Adrenal gland (tissue), 12 donors: ENCODE measurements around the gene RNF130. TPM values are rescaled to one million over a fixed set of nuclear protein-coding genes. Genes with fewer than 3 reads are reported as not detected.

ENCODE experiments used
- DNase-seq, 7 donors: peaks; one replicate each; pipeline ENCODE4 v3.0.0-alpha.2; 2019 to 2020
- H3K27ac ChIP-seq, 5 donors: fragments of 200-600 bp; sonication (generic) in 4 of 5; 1 replicate in 3 of 5; 2 replicates in 2 of 5; pipeline versions ENCODE4 v1.5.1 to v1.8.0; 2016 to 2020; ENCODE audit warnings: mild to moderate bottlenecking in 1 of 5
- H3K27me3 ChIP-seq: fragments of 200-600 bp; 2 replicates; pipeline ENCODE4 v1.8.0; 2021
- H3K36me3 ChIP-seq, 2 donors: fragments of 200-600 bp; replicated peaks in 1 of 2; 1 replicate in 1 of 2; 2 replicates in 1 of 2; pipeline versions ENCODE4 v1.5.1 to v1.8.0; 2018 to 2022
- H3K4me1 ChIP-seq, 2 donors: fragments of 200-600 bp; replicated peaks in 1 of 2; 1 replicate in 1 of 2; 2 replicates in 1 of 2; pipeline versions ENCODE4 v1.5.1 to v1.8.0; 2018 to 2021
- H3K4me3 ChIP-seq, 4 donors: fragments of 200-600 bp; sonication (generic) in 3 of 4; one replicate each; pipeline ENCODE4 v1.5.1; 2016 to 2018
- H3K9me3 ChIP-seq, 3 donors: fragments of 200-600 bp; sonication (generic) in 1 of 3; replicated peaks in 1 of 3; 1 replicate in 2 of 3; 2 replicates in 1 of 3; pipeline versions ENCODE4 v1.5.1 to v1.8.0; 2016 to 2021
- POLR2A ChIP-seq, 2 donors: fragments of 450-650 bp; IDR thresholded peaks; one replicate each; pipeline ENCODE4 v1.6.1; 2017; ENCODE audit warnings: antibody characterized with exemption in 2 of 2, mild to moderate bottlenecking in 2 of 2, moderate library complexity in 1 of 2
- WGBS, 4 donors: extraction: QIAGEN DNeasy Blood & Tissue Kit in 2 of 4; methylation state at CpG; one replicate each; pipeline versions ENCODE4 v1.1.5 to v1.1.7; 2013 to 2017; 5-methylcytosine and 5-hydroxymethylcytosine counted together
- intact Hi-C, 2 donors: fragments of 100-400 bp; cut with DNase I; formaldehyde crosslinking; loops; one replicate each; pipeline versions ENCODE4 v1.14.1 to v1.15.0; 2022 to 2023
- polyA plus RNA-seq, 3 donors: library from polyadenylated mRNA; stranded (reverse); fragments of 200-250 nt in 2 of 3; fragments of 350-450 nt in 1 of 3; fragmentation: Illumina TruSeq in 1 of 3; extraction: RNeasy Lipid Tissue Mini Kit (QIAGEN cat#74804) in 1 of 3; gene quantifications; one replicate each; pipeline ENCODE4 v1.2.3, GENCODE V29; 2013 to 2014
- total RNA-seq, 9 donors: library from RNA; depleted of rRNA in 4 of 9; stranded (reverse); fragments of >200 nt in 4 of 9; fragments of 120-200 nt in 1 of 9; fragmentation: NEBNext Ultra II Directional in 1 of 9; extraction: Animal tissue kit (Norgen Biotek cat#: 25700) in 1 of 9; gene quantifications; one replicate each; pipeline versions ENCODE4 v1.1.0 to v1.2.4, GENCODE V29; 2013 to 2023
- TF ChIP-seq, protein P1 (sequence below), 6 experiments: fragments of 450-650 bp in 4 of 6; fragments of 200-600 bp in 2 of 6; sonication (generic) in 1 of 6; IDR thresholded peaks; 1 replicate in 5 of 6; 2 replicates in 1 of 6; pipeline versions ENCODE4 v1.5.1 to v1.8.0; 2016 to 2021; ENCODE audit warnings: antibody characterized with exemption in 6 of 6, mild to moderate bottlenecking in 2 of 6, moderate library complexity in 1 of 6
- donor health status: healthy with polysubstance abuse.
- donor health status: Bipolar disorder and iron deficiency.
- donor health status: DM: yes; HTN: yes; CAD: no.
- donor health status: DM: no; HTN: no; CAD: no.
- donor health status: DM: no; HTN: no; CAD: no.
- donor health status: DM: yes; HTN: yes; CAD: no.

Gene RNF130
- total and polyA plus RNA-seq, 12 donors: 36.8 to 138 (median 75.1) TPM

DNA sequence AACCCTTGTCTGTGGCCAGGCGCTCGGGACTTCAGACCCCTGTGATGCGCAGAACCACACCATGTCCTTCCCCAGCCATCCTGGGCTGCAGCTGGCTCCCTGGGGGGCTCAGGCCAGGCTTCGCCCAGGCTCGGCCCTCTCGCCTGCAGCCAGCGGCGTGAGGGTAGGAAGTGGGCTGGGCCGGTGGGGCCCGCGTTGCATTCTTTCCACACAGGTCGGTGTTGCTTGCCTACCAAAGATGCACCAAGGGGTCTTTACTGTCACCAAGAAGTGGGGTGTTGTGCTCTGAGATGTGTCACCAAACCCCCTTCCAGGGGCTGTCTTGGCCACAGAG is 48.3 kb upstream of the RNF130 start:
- H3K36me3 ChIP-seq: no peaks in the 10 kb centered on the region
- H3K4me3 ChIP-seq: no peak overlapping the region
- peak in 1 of 7 donors; percentile 2 for DNase-seq
- no peaks in the 10 kb centered on the region for H3K27me3 ChIP-seq
- H3K27ac ChIP-seq: no peak overlapping the region
- 85 to 92% (median 88%) methylated on average over 8 to 12 of the region's 12 CpGs for WGBS, 4 donors
- no peak for TF ChIP-seq POLR2A (IDR thresholded peaks at IDR 0.05)
- TF ChIP-seq, protein P1, sequence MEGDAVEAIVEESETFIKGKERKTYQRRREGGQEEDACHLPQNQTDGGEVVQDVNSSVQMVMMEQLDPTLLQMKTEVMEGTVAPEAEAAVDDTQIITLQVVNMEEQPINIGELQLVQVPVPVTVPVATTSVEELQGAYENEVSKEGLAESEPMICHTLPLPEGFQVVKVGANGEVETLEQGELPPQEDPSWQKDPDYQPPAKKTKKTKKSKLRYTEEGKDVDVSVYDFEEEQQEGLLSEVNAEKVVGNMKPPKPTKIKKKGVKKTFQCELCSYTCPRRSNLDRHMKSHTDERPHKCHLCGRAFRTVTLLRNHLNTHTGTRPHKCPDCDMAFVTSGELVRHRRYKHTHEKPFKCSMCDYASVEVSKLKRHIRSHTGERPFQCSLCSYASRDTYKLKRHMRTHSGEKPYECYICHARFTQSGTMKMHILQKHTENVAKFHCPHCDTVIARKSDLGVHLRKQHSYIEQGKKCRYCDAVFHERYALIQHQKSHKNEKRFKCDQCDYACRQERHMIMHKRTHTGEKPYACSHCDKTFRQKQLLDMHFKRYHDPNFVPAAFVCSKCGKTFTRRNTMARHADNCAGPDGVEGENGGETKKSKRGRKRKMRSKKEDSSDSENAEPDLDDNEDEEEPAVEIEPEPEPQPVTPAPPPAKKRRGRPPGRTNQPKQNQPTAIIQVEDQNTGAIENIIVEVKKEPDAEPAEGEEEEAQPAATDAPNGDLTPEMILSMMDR (IDR thresholded peaks at IDR 0.05): no peak
- H3K4me1 ChIP-seq: no peaks in the 10 kb centered on the region
- no peaks in the 10 kb centered on the region for H3K9me3 ChIP-seq
- intact Hi-C loops: no loop called here

DNA sequence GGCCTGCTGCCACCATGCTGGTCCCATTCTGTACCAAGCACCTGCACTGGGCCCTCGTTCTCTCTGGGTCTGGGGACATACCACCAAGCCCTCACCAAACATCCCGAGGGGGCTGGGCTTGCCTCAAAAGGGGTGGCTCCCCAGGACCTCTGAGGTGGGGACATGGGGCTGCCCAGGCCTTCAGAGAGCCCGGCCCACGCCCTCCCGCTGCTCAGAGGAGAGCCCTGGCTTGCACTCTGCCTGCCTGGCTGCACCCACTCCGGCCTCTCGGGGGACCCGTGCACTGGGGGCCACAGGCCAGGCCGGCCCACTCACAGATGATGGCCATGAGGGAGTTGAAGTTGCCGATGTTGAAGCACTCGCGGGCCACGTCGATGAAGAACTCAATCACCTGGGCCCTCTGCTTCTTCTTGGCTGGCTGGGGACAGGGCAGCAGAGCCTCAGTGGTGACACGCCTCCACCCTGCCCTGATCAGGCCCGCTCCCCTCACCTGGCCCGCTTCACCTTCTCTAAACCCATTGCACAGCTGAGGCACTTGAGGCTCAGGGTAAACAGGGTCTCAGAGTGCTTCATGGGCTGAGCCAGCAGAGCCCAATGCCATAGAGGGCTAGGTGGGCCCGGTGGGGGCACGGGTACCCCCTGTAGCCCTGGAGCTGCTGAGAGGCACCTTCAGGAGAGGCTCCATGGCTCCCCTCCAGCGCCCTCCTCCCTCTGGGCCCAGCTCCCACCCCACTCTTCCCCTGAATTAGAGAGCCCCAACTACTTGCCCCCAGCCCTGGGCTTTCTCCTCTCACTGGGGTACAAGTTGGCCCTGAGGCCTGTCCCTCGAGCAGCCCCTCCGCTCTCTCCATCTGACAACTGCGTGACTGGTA is 47.7 kb upstream of the RNF130 start:
- H3K4me3 ChIP-seq: no peak overlapping the region
- WGBS, 4 donors: 87 to 97% (median 95%) methylated on average over 4 to 23 of the region's 23 CpGs
- intact Hi-C loops: no loop called here
- H3K27ac ChIP-seq: no peak overlapping the region
- no peaks in the 10 kb centered on the region for H3K9me3 ChIP-seq
- DNase-seq: peak in 1 of 7 donors; percentile 9
- H3K27me3 ChIP-seq: no peaks in the 10 kb centered on the region
- no peaks in the 10 kb centered on the region for H3K36me3 ChIP-seq
- no peak for TF ChIP-seq POLR2A (IDR thresholded peaks at IDR 0.05)
- TF ChIP-seq, protein P1 (IDR thresholded peaks at IDR 0.05): no peak
- no peaks in the 10 kb centered on the region for H3K4me1 ChIP-seq

DNA sequence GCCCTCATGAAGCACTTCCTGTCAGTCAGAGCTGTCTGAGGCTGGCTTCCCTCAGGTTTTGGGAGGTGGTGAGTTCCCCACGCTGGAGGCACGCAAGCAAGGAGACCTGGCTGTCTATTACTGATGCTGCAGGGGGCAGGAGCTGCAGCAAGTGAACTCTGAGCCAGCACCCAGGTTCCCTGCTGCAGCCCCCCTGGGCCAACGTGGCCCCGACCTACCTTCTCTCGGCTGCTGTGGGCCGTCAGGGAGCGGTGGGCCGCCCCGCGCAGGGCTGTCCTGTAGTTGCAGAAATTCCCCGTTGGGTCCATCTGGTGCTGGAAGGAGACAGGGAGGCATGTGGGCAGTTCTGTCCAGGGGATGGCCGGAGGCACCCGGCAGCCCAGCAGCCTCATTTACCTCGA is 46.8 kb upstream of the RNF130 start:
- intact Hi-C loops: no loop called here
- no peaks in the 10 kb centered on the region for H3K4me1 ChIP-seq
- H3K27ac ChIP-seq: no peak overlapping the region
- H3K4me3 ChIP-seq: no peak overlapping the region
- H3K27me3 ChIP-seq: no peaks in the 10 kb centered on the region
- TF ChIP-seq, protein P1 (IDR thresholded peaks at IDR 0.05): no peak
- no peak for TF ChIP-seq POLR2A (IDR thresholded peaks at IDR 0.05)
- H3K9me3 ChIP-seq: no peaks in the 10 kb centered on the region
- no peaks in the 10 kb centered on the region for H3K36me3 ChIP-seq
- WGBS, 4 donors: 84 to 94% (median 89%) methylated on average over 6 to 14 of the region's 14 CpGs
- no peak for DNase-seq

DNA sequence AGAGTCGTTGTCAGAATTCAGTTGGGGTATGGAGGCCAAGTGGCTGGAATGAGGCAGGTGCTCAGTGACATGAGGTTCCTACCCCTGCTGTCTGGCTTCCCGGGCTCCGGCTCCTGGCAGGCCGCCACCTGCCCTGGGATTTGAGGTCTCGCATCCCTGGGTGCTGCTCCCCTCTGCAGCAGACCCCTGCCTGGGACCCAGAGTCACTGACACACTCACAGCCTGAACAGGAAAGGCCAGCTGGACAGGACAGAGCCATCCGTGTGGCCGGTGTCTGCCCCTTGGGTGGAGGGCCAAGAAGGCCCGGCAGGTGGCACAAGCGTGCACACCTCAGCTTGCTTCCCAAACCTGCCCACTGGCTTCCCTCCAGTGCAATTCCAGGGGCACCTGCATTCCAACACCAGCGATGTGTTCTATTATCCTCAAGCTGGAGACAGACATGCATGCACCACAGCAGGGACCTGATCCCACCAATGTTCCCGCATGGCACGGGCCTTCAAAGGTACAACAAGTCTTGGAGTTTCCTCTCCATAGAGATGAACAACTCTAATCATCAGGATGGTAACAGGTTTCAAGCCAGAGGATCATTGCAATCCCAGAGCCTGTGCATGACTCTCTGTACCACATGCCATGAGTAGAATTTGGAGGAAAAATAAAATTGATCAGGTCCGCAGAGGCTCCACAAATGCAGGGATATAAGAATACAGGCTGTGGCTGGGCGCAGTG is 45.6 kb upstream of the RNF130 start:
- 88 to 93% (median 91%) methylated on average over 5 to 14 of the region's 14 CpGs for WGBS, 4 donors
- Histone ChIP-seq H3K9me3 (no peaks in the 10 kb centered on the region), H3K27me3 (no peaks in the 10 kb centered on the region), H3K36me3 (no peaks in the 10 kb centered on the region), H3K4me1 (no peaks in the 10 kb centered on the region), H3K4me3 (no peak overlapping the region), H3K27ac (no peak overlapping the region)
- peak in 1 of 7 donors; percentile 9 for DNase-seq
- intact Hi-C loops: no loop called here
- TF ChIP-seq, protein P1 (IDR thresholded peaks at IDR 0.05): no peak
- no peak for TF ChIP-seq POLR2A (IDR thresholded peaks at IDR 0.05)
